H1 (cell line): ENCODE measurements around the gene GGA2. TPM values are rescaled to one million over a fixed set of nuclear protein-coding genes. Genes with fewer than 3 reads are reported as not detected.

Experiments used
- CTCF ChIA-PET: fragments of 300-600 bp; sonication (Branson Sonifier 250); formaldehyde crosslinking; loops from one replicate; lab custom pipeline; 2021; ENCODE audit not compliant: partially characterized antibody; lab: Charles Lee
- POLR2A ChIA-PET: fragments of 300-600 bp; sonication (Branson Sonifier 250); formaldehyde crosslinking; loops from one replicate; lab custom pipeline; 2021; ENCODE audit warnings: inconsistent platforms; ENCODE audit not compliant: partially characterized antibody; lab: Charles Lee
- DNase-seq, 2 experiments: peaks; one replicate each; pipeline versions ENCODE4 v3.0.0 to v3.0.0-alpha.2; 2010 to 2022; ENCODE audit warnings: low spot score in 2 of 2, low read depth in 1 of 2, mixed read lengths in 1 of 2
- FAIRE-seq: peaks from 2 replicates; lab custom pipeline; 2011; peaks lifted over from hg19 to GRCh38; lab: Jason Lieb, UNC
- H2AFZ ChIP-seq: 2 replicates; pipeline ENCODE4 v1.8.1; 2012; ENCODE audit warnings: low read length, inconsistent platforms
- H2AK5ac ChIP-seq: 2 replicates; pipeline ENCODE4 v1.6.1; 2013; ENCODE audit warnings: low read depth, low read length
- H2BK120ac ChIP-seq: replicated peaks from 2 replicates; pipeline ENCODE3; 2013; ENCODE audit warnings: low read depth, low read length, inconsistent platforms
- H2BK12ac ChIP-seq: 2 replicates; pipeline ENCODE4 v1.6.1; 2013; ENCODE audit warnings: low read depth, low read length
- H2BK15ac ChIP-seq: 2 replicates; pipeline ENCODE4 v1.6.1; 2013; ENCODE audit warnings: low read length
- H2BK20ac ChIP-seq: 2 replicates; pipeline ENCODE4 v1.6.1; 2013; ENCODE audit warnings: low read length
- H2BK5ac ChIP-seq: 2 replicates; pipeline ENCODE4 v1.6.1; 2013; ENCODE audit warnings: low read depth, low read length
- H3K14ac ChIP-seq: 2 replicates; pipeline ENCODE4 v1.6.1; 2013; ENCODE audit warnings: inconsistent platforms; ENCODE audit not compliant: insufficient read length
- H3K18ac ChIP-seq: 2 replicates; pipeline ENCODE4 v1.6.1; 2013; ENCODE audit warnings: low read length; ENCODE audit errors: extremely low read depth
- H3K23ac ChIP-seq: 2 replicates; pipeline ENCODE4 v1.6.1; 2013; ENCODE audit warnings: inconsistent platforms; ENCODE audit not compliant: insufficient read length
- H3K23me2 ChIP-seq: 2 replicates; pipeline ENCODE4 v1.6.1; 2013; ENCODE audit warnings: low read depth, low read length
- H3K27ac ChIP-seq: 2 replicates; pipeline ENCODE4 v1.6.1; 2011; ENCODE audit warnings: low read depth, low read length, inconsistent platforms
- H3K27me3 ChIP-seq, 4 experiments: replicated peaks in 1 of 4; 1 replicate in 1 of 4; 2 replicates in 3 of 4; pipeline versions ENCODE4 v1.6.1 to v1.8.1; 2011 to 2013; ENCODE audit warnings: low read length in 3 of 4, mild to moderate bottlenecking in 3 of 4, inconsistent platforms in 2 of 4, mixed read lengths in 2 of 4, moderate library complexity in 1 of 4; ENCODE audit not compliant: control insufficient read depth in 3 of 4, insufficient read depth in 3 of 4; ENCODE audit errors: extremely low read depth in 1 of 4
- H3K36me3 ChIP-seq, 4 experiments: 2 replicates each; pipeline versions ENCODE4 v1.6.1 to v1.8.1; 2011 to 2013; ENCODE audit warnings: mild to moderate bottlenecking in 4 of 4, low read length in 3 of 4, moderate library complexity in 2 of 4, control low read depth in 1 of 4, inconsistent platforms in 1 of 4; ENCODE audit not compliant: insufficient read depth in 4 of 4, control insufficient read depth in 2 of 4
- H3K4ac ChIP-seq: replicated peaks from 2 replicates; pipeline ENCODE3; 2013; ENCODE audit warnings: low read length, low read depth, mixed read lengths, inconsistent platforms; ENCODE audit not compliant: insufficient read length
- H3K4me1 ChIP-seq, 4 experiments: replicated peaks in 1 of 4; 1 replicate in 1 of 4; 2 replicates in 3 of 4; pipeline versions ENCODE4 v1.6.1 to v1.8.1; 2011 to 2013; ENCODE audit warnings: low read length in 3 of 4, inconsistent platforms in 2 of 4, mixed read lengths in 1 of 4; ENCODE audit not compliant: insufficient read depth in 4 of 4, control insufficient read depth in 3 of 4
- H3K4me2 ChIP-seq, 2 experiments: 2 replicates each; pipeline versions ENCODE4 v1.6.1 to v1.8.1; 2011 to 2013; ENCODE audit warnings: low read depth in 2 of 2, low read length in 2 of 2, control low read depth in 1 of 2, inconsistent platforms in 1 of 2, mild to moderate bottlenecking in 1 of 2; ENCODE audit not compliant: insufficient read depth in 1 of 2
- H3K4me3 ChIP-seq, 4 experiments: fragments of 200-600, 300-600 bp in 1 of 4; sonication (generic), shearing (Covaris generic), sonication (Bioruptor Twin) in 1 of 4; 2 replicates each; pipeline versions ENCODE4 v1.5.1 to v1.8.1; 2011 to 2016; ENCODE audit warnings: low read length in 4 of 4, low read depth in 3 of 4, control low read depth in 2 of 4, inconsistent platforms in 2 of 4, mild to moderate bottlenecking in 2 of 4, mixed read lengths in 1 of 4, moderate library complexity in 1 of 4; ENCODE audit not compliant: insufficient read depth in 2 of 4; ENCODE audit errors: extremely low read depth in 1 of 4
- H3K56ac ChIP-seq: replicated peaks from 2 replicates; pipeline ENCODE3; 2013; ENCODE audit warnings: low read depth, mild to moderate bottlenecking, mixed read lengths, low read length, inconsistent platforms; ENCODE audit not compliant: insufficient read length
- H3K79me1 ChIP-seq: 2 replicates; pipeline ENCODE4 v1.6.1; 2013; ENCODE audit warnings: low read depth, low read length, control low read depth
- H3K79me2 ChIP-seq, 2 experiments: 2 replicates each; pipeline versions ENCODE4 v1.6.1 to v1.8.1; 2012 to 2013; ENCODE audit warnings: low read length in 2 of 2, mild to moderate bottlenecking in 2 of 2, inconsistent platforms in 1 of 2; ENCODE audit not compliant: insufficient read depth in 2 of 2, control insufficient read depth in 1 of 2
- H3K9ac ChIP-seq, 4 experiments: replicated peaks in 1 of 4; 1 replicate in 1 of 4; 2 replicates in 3 of 4; pipeline versions ENCODE4 v1.6.1 to v1.8.1; 2011 to 2013; ENCODE audit warnings: low read depth in 3 of 4, low read length in 3 of 4, control low read depth in 2 of 4, mild to moderate bottlenecking in 2 of 4, moderate library complexity in 2 of 4, inconsistent platforms in 1 of 4; ENCODE audit errors: extremely low read depth in 1 of 4
- H3K9me3 ChIP-seq, 2 experiments: 2 replicates each; pipeline versions ENCODE4 v1.6.1 to v1.8.1; 2012 to 2013; ENCODE audit warnings: mild to moderate bottlenecking in 2 of 2, moderate library complexity in 2 of 2, control low read depth in 1 of 2, inconsistent platforms in 1 of 2, low read depth in 1 of 2, low read length in 1 of 2, mixed read lengths in 1 of 2; ENCODE audit not compliant: insufficient read depth in 2 of 2
- H4K20me1 ChIP-seq, 2 experiments: replicated peaks in 1 of 2; 2 replicates each; pipeline versions ENCODE3 to v1.8.1; 2011 to 2013; ENCODE audit warnings: inconsistent platforms in 2 of 2, low read length in 2 of 2, mild to moderate bottlenecking in 1 of 2; ENCODE audit not compliant: insufficient read depth in 2 of 2, control insufficient read depth in 1 of 2
- H4K5ac ChIP-seq: 2 replicates; pipeline ENCODE4 v1.6.1; 2013; ENCODE audit warnings: low read length, low read depth, mixed read lengths, inconsistent platforms; ENCODE audit not compliant: insufficient read length
- H4K8ac ChIP-seq: 2 replicates; pipeline ENCODE4 v1.8.0; 2013; ENCODE audit warnings: mild to moderate bottlenecking, moderate library complexity, low read length, inconsistent platforms; ENCODE audit not compliant: insufficient read depth; ENCODE audit errors: extremely low read depth
- H4K91ac ChIP-seq: replicated peaks from 2 replicates; pipeline ENCODE3; 2013; ENCODE audit warnings: low read length, mixed read lengths, inconsistent platforms; ENCODE audit not compliant: insufficient read length
- CBX8 ChIP-seq: fragments of 300-800, 300-1000 bp; sonication (generic); IDR thresholded peaks from 2 replicates; pipeline ENCODE4 v1.7.1; 2016; ENCODE audit warnings: low read depth, low read length, borderline replicate concordance
- EZH2 ChIP-seq: fragments of 200-600 bp; sonication (generic); IDR thresholded peaks from 2 replicates; pipeline ENCODE4 v1.7.1; 2012; ENCODE audit warnings: low read depth, mild to moderate bottlenecking, moderate library complexity, low read length, inconsistent platforms; ENCODE audit not compliant: severe bottlenecking
- GTF2F1 ChIP-seq: IDR thresholded peaks from 2 replicates; pipeline ENCODE4 v1.6.1; 2012; ENCODE audit warnings: low read depth, low read length, improper control_type of control experiment, borderline replicate concordance
- HDAC6 ChIP-seq: IDR thresholded peaks from one replicate; pipeline ENCODE4 v1.7.1; 2012; ENCODE audit warnings: low read depth, mild to moderate bottlenecking, inconsistent platforms, low read length, moderate library complexity
- PHF8 ChIP-seq: fragments of 200-600 bp; sonication (generic); conservative IDR thresholded peaks from 2 replicates; pipeline ENCODE4 v1.7.1; 2012; ENCODE audit warnings: low read depth, mild to moderate bottlenecking, inconsistent platforms, low read length, moderate library complexity
- POLR2A ChIP-seq, 2 experiments: IDR thresholded peaks; 1 replicate in 1 of 2; 2 replicates in 1 of 2; pipeline ENCODE4 v1.6.1; 2011; ENCODE audit warnings: low read depth in 2 of 2, low read length in 2 of 2, mild to moderate bottlenecking in 2 of 2; ENCODE audit errors: control extremely low read depth in 1 of 2
- RBBP5 ChIP-seq: IDR thresholded peaks from 2 replicates; pipeline ENCODE4 v1.7.1; 2012; ENCODE audit warnings: low read depth, mild to moderate bottlenecking, inconsistent platforms, low read length, moderate library complexity, borderline replicate concordance
- SP2 ChIP-seq: IDR thresholded peaks from 2 replicates; pipeline ENCODE4 v1.6.1; 2012; ENCODE audit warnings: mild to moderate bottlenecking, low read length, inconsistent platforms
- TAF7 ChIP-seq: optimal IDR thresholded peaks from 2 replicates; pipeline ENCODE3; 2011; ENCODE audit warnings: low read depth, mild to moderate bottlenecking, inconsistent platforms, low read length, moderate library complexity, borderline replicate concordance
- TBP ChIP-seq: IDR thresholded peaks from 2 replicates; pipeline ENCODE4 v1.6.1; 2011; ENCODE audit warnings: low read depth, low read length, improper control_type of control experiment
- WGBS, 2 experiments: shearing (Covaris generic) in 1 of 2; methylation state at CpG; one replicate each; pipeline versions ENCODE4 v1.1.6 to v1.1.7; 2013 to 2015; ENCODE audit warnings: low lambda C conversion rate in 2 of 2, mixed read lengths in 2 of 2, inconsistent platforms in 1 of 2, low coverage in 1 of 2, missing lambda C conversion rate in 1 of 2; ENCODE audit not compliant: insufficient replicate concordance in 2 of 2, insufficient coverage in 1 of 2, insufficient read length in 1 of 2; ENCODE audit errors: extremely low coverage in 1 of 2, missing lambda C conversion rate in 1 of 2; 5-methylcytosine and 5-hydroxymethylcytosine counted together
- polyA plus RNA-seq, 7 experiments: library from polyadenylated mRNA; depleted of rRNA in 3 of 7; stranded (reverse) in 5 of 7; unstranded in 2 of 7; fragments of >200 nt in 5 of 7; fragments of 200-250 nt in 2 of 7; gene quantifications; 1 replicate in 5 of 7; 2 replicates in 1 of 7; 4 replicates in 1 of 7; pipeline versions ENCODE4 v1.2.1 to v1.2.3, GENCODE V29; 2011 to 2013; ENCODE audit warnings: missing spikeins in 2 of 7, mixed read lengths in 2 of 7
- total RNA-seq: library from RNA; stranded (reverse); fragmentation: NEBNext Ultra II Directional; extraction: Animal tissue kit (Norgen Biotek cat#: 25700); gene quantifications from 2 replicates; pipeline ENCODE4 v1.2.1, GENCODE V29; 2021

The GGA2 gene
- total and polyA plus RNA-seq, 2 of the 8 experiments (the other 6 are each of a cell fraction or from before 2014, with no cell fraction given) = 65.8 to 114 TPM

GRCh38 chr16:23484510-23485256 is 25.6 kb downstream of the GGA2 start:
- no peak overlapping the region for H4K5ac ChIP-seq
- no peak overlapping the region for H4K8ac ChIP-seq
- CTCF ChIA-PET = no interaction called here
- H2BK5ac ChIP-seq = no peak overlapping the region
- H2BK12ac ChIP-seq = no peak overlapping the region
- H4K91ac ChIP-seq = no peak overlapping the region
- H3K4me1 ChIP-seq = no peaks in the 10 kb centered on the region
- no peak for TF ChIP-seq PHF8
- no peak for TF ChIP-seq CBX8
- no peak for TF ChIP-seq POLR2A (IDR thresholded peaks at IDR 0.05; ENCODE audit: control extremely low read depth in 1 of 2, low read depth in 2 of 2, low read length in 2 of 2)
- TF ChIP-seq SP2 = no peak
- TF ChIP-seq EZH2 = no peak
- no peak for TF ChIP-seq RBBP5
- no peak for TF ChIP-seq HDAC6
- no peak for TF ChIP-seq TBP
- no peak for TF ChIP-seq TAF7
- TF ChIP-seq GTF2F1 = no peak
- TF ChIP-seq, all 59 proteins: peak for 0
- POLR2A ChIA-PET = interaction anchor here (0.6 to 1.6 kb wide), 2 partner anchors 23 to 91 kb away, joined by 3 to 4 read pairs; no protein-coding TSS in a partner anchor
- Histone ChIP-seq H3K9me3 (no peaks in the 10 kb centered on the region), H3K27ac (no peak overlapping the region), H3K14ac (no peak overlapping the region), H3K9ac (no peak overlapping the region), H2BK15ac (no peak overlapping the region), H3K27me3 (no peaks in the 10 kb centered on the region), H2BK120ac (no peak overlapping the region), H3K18ac (no peak overlapping the region), H3K79me1 (no peaks in the 10 kb centered on the region), H3K23me2 (no peaks in the 10 kb centered on the region), H3K4me2 (no peak overlapping the region), H3K4ac (no peak overlapping the region), H2AK5ac (no peak overlapping the region), H3K23ac (no peak overlapping the region), H2AFZ (no peak overlapping the region), H3K79me2 (no peaks in the 10 kb centered on the region), H3K4me3 (no peak overlapping the region), H2BK20ac (no peak overlapping the region), H4K20me1 (peaks cover 9 to 12% of the 10 kb centered on the region in 2 experiments), H3K56ac (no peak overlapping the region), H3K36me3 (peaks cover 59 to 93% (median 84%) of the 10 kb centered on the region in 4 experiments)
- FAIRE-seq = no peak
- DNase-seq = no peak
- 92% methylated on average over 8 of the region's 8 CpGs; no CpG with 5 or more reads in 1 of the 2 experiments for WGBS, 2 experiments
